HG03342 (cell line): ENCODE measurements around the gene SLC7A14.
A peak's percentile ranks its signal among the peaks of the same experiment; 100 is the strongest.
"Not testable (repeated sequence)": the region's sequence is repeated elsewhere in the genome, so short reads cannot be mapped to it uniquely, and the experiment has no call there.

Experiments
- ATAC-seq: cut with Tn5 transposase; IDR thresholded peaks from one replicate; pipeline ENCODE4 v1.9.1; 2021; ENCODE audit warnings: mild to moderate bottlenecking, moderate library complexity; ENCODE audit not compliant: unreplicated experiment

SLC7A14 gene

GRCh38 chr3:170594528-170594927 lies 8.7 kb upstream of the SLC7A14 start:
- ATAC-seq = no peak

GRCh38 chr3:170593634-170594033 lies 7.8 kb upstream of the SLC7A14 start:
- no peak for ATAC-seq

GRCh38 chr3:170589113-170589512 lies 3.2 kb upstream of the SLC7A14 start:
- ATAC-seq = no peak

- no peak for ATAC-seq
These were observed 603 bp downstream of the SLC7A14 start for GRCh38 chr3:170585008-170585936.

GRCh38 chr3:170584585-170585007 lies 1.3 kb downstream of the SLC7A14 start:
- no peak for ATAC-seq

- ATAC-seq = no peak
These were observed 6.2 kb downstream of the SLC7A14 start for GRCh38 chr3:170579646-170580045.

GRCh38 chr3:170572665-170573253 lies 13.1 kb downstream of the SLC7A14 start:
- peak; percentile 99 for ATAC-seq

GRCh38 chr3:170567598-170567997 lies 18.3 kb downstream of the SLC7A14 start:
- not testable (repeated sequence) for ATAC-seq

GRCh38 chr3:170566413-170566812 lies 19.5 kb downstream of the SLC7A14 start:
- ATAC-seq = no peak

- ATAC-seq = no peak
These were observed 20.4 kb downstream of the SLC7A14 start for GRCh38 chr3:170565495-170565894.

- peak; percentile 6 for ATAC-seq
These were observed 21.2 kb downstream of the SLC7A14 start for GRCh38 chr3:170564664-170565063.

GRCh38 chr3:170563712-170564423 lies 22.0 kb downstream of the SLC7A14 start:
- peak; percentile 97 for ATAC-seq

- ATAC-seq = no peak
These were observed 23.8 kb downstream of the SLC7A14 start for GRCh38 chr3:170562080-170562479.

GRCh38 chr3:170560717-170561382 lies 25.0 kb downstream of the SLC7A14 start:
- no peak for ATAC-seq

- ATAC-seq = no peak
These were observed 25.6 kb downstream of the SLC7A14 start for GRCh38 chr3:170560296-170560695.

- no peak for ATAC-seq
These were observed 27.4 kb downstream of the SLC7A14 start for GRCh38 chr3:170558427-170558826.

GRCh38 chr3:170555329-170555728 lies 30.5 kb downstream of the SLC7A14 start:
- no peak for ATAC-seq

GRCh38 chr3:170553788-170554757 lies 31.8 kb downstream of the SLC7A14 start:
- no peak for ATAC-seq

- no peak for ATAC-seq
These were observed 34.6 kb downstream of the SLC7A14 start for GRCh38 chr3:170551252-170551651.

- no peak for ATAC-seq
These were observed 43.2 kb downstream of the SLC7A14 start for GRCh38 chr3:170542704-170543103.
